ENCODE measurements around the gene RAI1. TPM values are rescaled to one million over a fixed set of nuclear protein-coding genes. Genes with fewer than 3 reads are reported as not detected.

RAI1 gene
- total RNA-seq, 1 donor from 2014 or later, result 29.2 TPM

- Histone ChIP-seq H3K27me3 (no peaks in the 10 kb centered on the region), H3K4me1 (peaks cover 56% of the 10 kb centered on the region), H3K9me3 (no peaks in the 10 kb centered on the region), H3K36me3 (peaks cover 0 to 2% of the 10 kb centered on the region in 2 donors), H3K27ac (peak overlapping the region; percentile 97), H3K4me3 (no peak overlapping the region)
- TF ChIP-seq POLR2AphosphoS5 (IDR thresholded peaks at IDR 0.05; ENCODE audit: insufficient read depth in 1 of 2, low read depth in 1 of 2) (peak in 1 of 2 donors; percentile 3), POLR2A (IDR thresholded peaks at IDR 0.05) (no peak), CTCF (IDR thresholded peaks at IDR 0.05) (no peak)
- intact Hi-C loops (cut with DNase I), result no loop called here
- no peak for DNase-seq (ENCODE audit: extremely low spot score in 2 of 2)
Measured at GRCh38 chr17:17841601-17842025, 160.4 kb downstream of the RAI1 start.

GRCh38 chr17:17842111-17842876 is 161.0 kb downstream of the RAI1 start:
- peaks cover 0 to 8% of the 10 kb centered on the region in 2 donors for H3K36me3 ChIP-seq
- H3K4me1 ChIP-seq, result peaks cover 52% of the 10 kb centered on the region
- H3K4me3 ChIP-seq, result no peak overlapping the region
- no peaks in the 10 kb centered on the region for H3K27me3 ChIP-seq
- TF ChIP-seq CTCF (IDR thresholded peaks at IDR 0.05), result no peak
- no peak for TF ChIP-seq POLR2AphosphoS5 (IDR thresholded peaks at IDR 0.05; ENCODE audit: insufficient read depth in 1 of 2, low read depth in 1 of 2)
- no peak for TF ChIP-seq POLR2A (IDR thresholded peaks at IDR 0.05)
- peak overlapping the region; percentile 97 for H3K27ac ChIP-seq
- intact Hi-C loops (cut with DNase I), result no loop called here
- H3K9me3 ChIP-seq, result no peaks in the 10 kb centered on the region
- no peak for DNase-seq (ENCODE audit: extremely low spot score in 2 of 2)

- Histone ChIP-seq H3K9me3 (no peaks in the 10 kb centered on the region), H3K36me3 (peaks cover 0 to 8% of the 10 kb centered on the region in 2 donors), H3K27me3 (no peaks in the 10 kb centered on the region), H3K4me1 (peaks cover 46% of the 10 kb centered on the region), H3K4me3 (no peak overlapping the region), H3K27ac (peak overlapping the region; percentile 97)
- DNase-seq (ENCODE audit: extremely low spot score in 2 of 2), result no peak
- no peak for TF ChIP-seq POLR2A (IDR thresholded peaks at IDR 0.05)
- no peak for TF ChIP-seq POLR2AphosphoS5 (IDR thresholded peaks at IDR 0.05; ENCODE audit: insufficient read depth in 1 of 2, low read depth in 1 of 2)
- no peak for TF ChIP-seq CTCF (IDR thresholded peaks at IDR 0.05)
- intact Hi-C loops (cut with DNase I), result no loop called here
Measured at GRCh38 chr17:17843096-17843495, 161.8 kb downstream of the RAI1 start.

GRCh38 chr17:17844079-17844478 is 162.8 kb downstream of the RAI1 start:
- H3K36me3 ChIP-seq, result peaks cover 0 to 8% of the 10 kb centered on the region in 2 donors
- DNase-seq (ENCODE audit: extremely low spot score in 2 of 2), result no peak
- no peak for TF ChIP-seq POLR2AphosphoS5 (IDR thresholded peaks at IDR 0.05; ENCODE audit: insufficient read depth in 1 of 2, low read depth in 1 of 2)
- TF ChIP-seq POLR2A (IDR thresholded peaks at IDR 0.05), result no peak
- no peak for TF ChIP-seq CTCF (IDR thresholded peaks at IDR 0.05)
- intact Hi-C loops (cut with DNase I), result no loop called here
- no peak overlapping the region for H3K4me3 ChIP-seq
- H3K27ac ChIP-seq, result no peak overlapping the region
- H3K9me3 ChIP-seq, result no peaks in the 10 kb centered on the region
- H3K27me3 ChIP-seq, result no peaks in the 10 kb centered on the region
- H3K4me1 ChIP-seq, result peaks cover 46% of the 10 kb centered on the region

GRCh38 chr17:17844500-17844899 is 163.2 kb downstream of the RAI1 start:
- Histone ChIP-seq H3K4me3 (no peak overlapping the region), H3K36me3 (peaks cover 0 to 8% of the 10 kb centered on the region in 2 donors), H3K27me3 (no peaks in the 10 kb centered on the region), H3K27ac (no peak overlapping the region), H3K9me3 (no peaks in the 10 kb centered on the region), H3K4me1 (peaks cover 46% of the 10 kb centered on the region)
- DNase-seq (ENCODE audit: extremely low spot score in 2 of 2), result no peak
- TF ChIP-seq POLR2A (IDR thresholded peaks at IDR 0.05), result no peak
- no peak for TF ChIP-seq CTCF (IDR thresholded peaks at IDR 0.05)
- no peak for TF ChIP-seq POLR2AphosphoS5 (IDR thresholded peaks at IDR 0.05; ENCODE audit: insufficient read depth in 1 of 2, low read depth in 1 of 2)
- intact Hi-C loops (cut with DNase I), result no loop called here
